Measurements from ENCODE around the gene ZSCAN1. TPM values are rescaled to one million over a fixed set of nuclear protein-coding genes. Genes with fewer than 3 reads are reported as not detected.

Gene ZSCAN1
- total RNA-seq, 2 experiments from 2014 or later = not detected

- Mint-ChIP-seq H3K27ac (no peak overlapping the region), H3K4me3 (no peak overlapping the region), H3K27me3 (no peaks in the 10 kb centered on the region), H3K9me3 (peaks cover 49% of the 10 kb centered on the region), H3K36me3 (peaks cover 31% of the 10 kb centered on the region), H3K4me1 (ENCODE audit: low read depth) (no peaks in the 10 kb centered on the region)
- POLR2A ChIA-PET = no interaction called here
- intact Hi-C loops (cut with micrococcal nuclease) = no loop called here
- DNase-seq = no peak
- CTCF ChIA-PET = no interaction called here
Measured at GRCh38 chr19:58091251-58091995, 57.6 kb downstream of the ZSCAN1 start.

GRCh38 chr19:58093071-58093470 lies 59.2 kb downstream of the ZSCAN1 start:
- ChIA-PET POLR2A (no interaction called here), CTCF (no interaction called here)
- no peak overlapping the region for H3K4me3 Mint-ChIP-seq
- intact Hi-C loops (cut with micrococcal nuclease) = no loop called here
- no peak overlapping the region for H3K27ac Mint-ChIP-seq
- H3K27me3 Mint-ChIP-seq = no peaks in the 10 kb centered on the region
- DNase-seq = no peak
- H3K4me1 Mint-ChIP-seq (ENCODE audit: low read depth) = peaks cover 5% of the 10 kb centered on the region
- H3K9me3 Mint-ChIP-seq = peaks cover 52% of the 10 kb centered on the region
- peaks cover 27% of the 10 kb centered on the region for H3K36me3 Mint-ChIP-seq

- no peak overlapping the region for H3K27ac Mint-ChIP-seq
- intact Hi-C loops (cut with micrococcal nuclease) = no loop called here
- DNase-seq = no peak
- peaks cover 11% of the 10 kb centered on the region for H3K4me1 Mint-ChIP-seq (ENCODE audit: low read depth)
- CTCF ChIA-PET = no interaction called here
- H3K4me3 Mint-ChIP-seq = no peak overlapping the region
- peaks cover 48% of the 10 kb centered on the region for H3K9me3 Mint-ChIP-seq
- H3K36me3 Mint-ChIP-seq = peaks cover 30% of the 10 kb centered on the region
- H3K27me3 Mint-ChIP-seq = no peaks in the 10 kb centered on the region
- POLR2A ChIA-PET = no interaction called here
Measured at GRCh38 chr19:58095328-58095727, 61.5 kb downstream of the ZSCAN1 start.

- Mint-ChIP-seq H3K27ac (peak overlapping the region; percentile 13), H3K27me3 (no peaks in the 10 kb centered on the region), H3K4me1 (ENCODE audit: low read depth) (peaks cover 11% of the 10 kb centered on the region), H3K9me3 (peaks cover 42% of the 10 kb centered on the region), H3K36me3 (peaks cover 27% of the 10 kb centered on the region), H3K4me3 (peak overlapping the region; percentile 57)
- intact Hi-C loops (cut with micrococcal nuclease) = no loop called here
- no peak for DNase-seq
- ChIA-PET POLR2A (no interaction called here), CTCF (no interaction called here)
Measured at GRCh38 chr19:58096884-58097283, 63.1 kb downstream of the ZSCAN1 start.

- CTCF ChIA-PET = no interaction called here
- POLR2A ChIA-PET = no interaction called here
- peaks cover 26% of the 10 kb centered on the region for H3K36me3 Mint-ChIP-seq
Measured at GRCh38 chr19:58097349-58097748, 63.5 kb downstream of the ZSCAN1 start.

GRCh38 chr19:58097781-58098681 lies 64.2 kb downstream of the ZSCAN1 start, which contains the start of gene ZSCAN18:
Gene ZSCAN18 (minus strand): TSS chr19:58098231. CDS start chr19:58090267, 7,964 bp downstream.
- peak; percentile 96 for DNase-seq
- no peaks in the 10 kb centered on the region for H3K27me3 Mint-ChIP-seq
- H3K4me3 Mint-ChIP-seq = peak within 1 kb of the TSS; percentile 77
- H3K27ac Mint-ChIP-seq = peak within 1 kb of the TSS; percentile 92
- peaks cover 43% of the 10 kb centered on the region for H3K9me3 Mint-ChIP-seq
- H3K4me1 Mint-ChIP-seq (ENCODE audit: low read depth) = peaks cover 11% of the 10 kb centered on the region
- peaks cover 27% of the 10 kb centered on the region for H3K36me3 Mint-ChIP-seq
- intact Hi-C loops (cut with micrococcal nuclease) = loop anchor here (2.0 kb wide), 2 partner anchors 57 to 95 kb away; partner anchors contain the start of gene ZNF606
- ChIA-PET CTCF (no interaction called here), POLR2A (no interaction called here)

More at GRCh38 chr19:58097349-58097748, 63.5 kb downstream of the ZSCAN1 start:
- intact Hi-C loops (cut with micrococcal nuclease) = no loop called here
- no peaks in the 10 kb centered on the region for H3K27me3 Mint-ChIP-seq
- H3K9me3 Mint-ChIP-seq = peaks cover 41% of the 10 kb centered on the region
- no peak overlapping the region for H3K27ac Mint-ChIP-seq
- H3K4me3 Mint-ChIP-seq = peak overlapping the region; percentile 57
- DNase-seq = no peak
- H3K4me1 Mint-ChIP-seq (ENCODE audit: low read depth) = peaks cover 11% of the 10 kb centered on the region

GRCh38 chr19:58098682-58098998 lies 64.8 kb downstream of the ZSCAN1 start:
- intact Hi-C loops (cut with micrococcal nuclease) = loop anchor here (2.0 kb wide), 2 partner anchors 56 to 96 kb away; partner anchors contain the start of gene ZNF606
- CTCF ChIA-PET = no interaction called here
- peak overlapping the region; percentile 77 for H3K4me3 Mint-ChIP-seq
- peaks cover 11% of the 10 kb centered on the region for H3K4me1 Mint-ChIP-seq (ENCODE audit: low read depth)
- peak overlapping the region; percentile 92 for H3K27ac Mint-ChIP-seq
- H3K9me3 Mint-ChIP-seq = peaks cover 43% of the 10 kb centered on the region
- H3K27me3 Mint-ChIP-seq = no peaks in the 10 kb centered on the region
- POLR2A ChIA-PET = no interaction called here
- peaks cover 29% of the 10 kb centered on the region for H3K36me3 Mint-ChIP-seq
- DNase-seq = no peak

Other genes starting within 250 kb of the ZSCAN1 start
- gene ZNF552, start 219.1 kb upstream of the ZSCAN1 start, total RNA-seq = 1 to 10 TPM; 4.8 to 6.1 TPM
- 10 to 100 TPM; 14.2 to 15.2 TPM for gene ZNF587B, start 203.7 kb upstream of the ZSCAN1 start, total RNA-seq
- gene ZNF587, start 184.2 kb upstream of the ZSCAN1 start, total RNA-seq = 10 to 100 TPM; 20.9 to 23.9 TPM
- gene ZNF814, start 145.0 kb upstream of the ZSCAN1 start, total RNA-seq = 10 to 100 TPM; 10.4 to 12.4 TPM
- gene ZNF417, start 117.4 kb upstream of the ZSCAN1 start, total RNA-seq = 10 to 100 TPM; 10.6 to 11.1 TPM
- 1 to 10 TPM; 2.3 TPM for gene ZNF418, start 98.6 kb upstream of the ZSCAN1 start, total RNA-seq
- gene ZNF256, start 86.3 kb upstream of the ZSCAN1 start, total RNA-seq = 1 to 10 TPM; 3.9 TPM
- gene C19orf18, start 59.5 kb upstream of the ZSCAN1 start, total RNA-seq = not detected
- 1 to 10 TPM; 5.1 to 5.8 TPM for gene ZNF606, start 31.2 kb upstream of the ZSCAN1 start, total RNA-seq
- gene ZNF135, start 25.3 kb downstream of the ZSCAN1 start, total RNA-seq = under 1 TPM in 1 of 2 experiments, not detected in 1; 0.12 TPM
- gene ZSCAN18, start 64.2 kb downstream of the ZSCAN1 start, total RNA-seq = 10 to 100 TPM; 13.8 to 15.7 TPM
- 1 to 10 TPM; 4.2 to 4.4 TPM for gene ZNF329, start 116.8 kb downstream of the ZSCAN1 start, total RNA-seq
- 10 to 100 TPM; 19.1 to 19.6 TPM for gene ZNF274, start 149.0 kb downstream of the ZSCAN1 start, total RNA-seq
- gene ZNF544, start 194.9 kb downstream of the ZSCAN1 start, total RNA-seq = 10 to 100 TPM; 39.6 to 45.4 TPM
- 1 to 10 TPM; 3.7 to 3.9 TPM for gene ZNF8, start 244.9 kb downstream of the ZSCAN1 start, total RNA-seq